ENCODE data around the gene CMIP.

Gene CMIP

GRCh38 chr16:81570151-81570846 lies 125.7 kb downstream of the CMIP start:
- TF ChIP-seq CTCF (IDR thresholded peaks at IDR 0.05): no peak

- TF ChIP-seq CTCF (IDR thresholded peaks at IDR 0.05): no peak
Measured at GRCh38 chr16:81571175-81571574, 126.6 kb downstream of the CMIP start.

GRCh38 chr16:81571592-81572385 lies 127.2 kb downstream of the CMIP start:
- no peak for TF ChIP-seq CTCF (IDR thresholded peaks at IDR 0.05)

GRCh38 chr16:81572386-81573144 lies 128.0 kb downstream of the CMIP start:
- TF ChIP-seq CTCF (IDR thresholded peaks at IDR 0.05): no peak

GRCh38 chr16:81573533-81574020 lies 129.0 kb downstream of the CMIP start:
- TF ChIP-seq CTCF (IDR thresholded peaks at IDR 0.05): no peak

- no peak for TF ChIP-seq CTCF (IDR thresholded peaks at IDR 0.05)
Measured at GRCh38 chr16:81574168-81574567, 129.6 kb downstream of the CMIP start.

GRCh38 chr16:81575307-81575706 lies 130.7 kb downstream of the CMIP start:
- no peak for TF ChIP-seq CTCF (IDR thresholded peaks at IDR 0.05)

Measured in LNCAP (cell line).